Neural progenitor cell (in vitro differentiated cells): ENCODE data around the gene ERC2.

ENCODE experiments used
- CTCF ChIP-seq: fragments of 200-600 bp; sonication (generic); IDR thresholded peaks from 2 replicates; pipeline ENCODE4 v1.5.1; 2017; ENCODE audit warnings: antibody characterized with exemption, mild to moderate bottlenecking
- EZH2 ChIP-seq: fragments of 200-600 bp; sonication (generic); IDR thresholded peaks from 2 replicates; pipeline ENCODE4 v1.6.1; 2017; ENCODE audit warnings: antibody characterized with exemption, mild to moderate bottlenecking, moderate library complexity

DNA sequence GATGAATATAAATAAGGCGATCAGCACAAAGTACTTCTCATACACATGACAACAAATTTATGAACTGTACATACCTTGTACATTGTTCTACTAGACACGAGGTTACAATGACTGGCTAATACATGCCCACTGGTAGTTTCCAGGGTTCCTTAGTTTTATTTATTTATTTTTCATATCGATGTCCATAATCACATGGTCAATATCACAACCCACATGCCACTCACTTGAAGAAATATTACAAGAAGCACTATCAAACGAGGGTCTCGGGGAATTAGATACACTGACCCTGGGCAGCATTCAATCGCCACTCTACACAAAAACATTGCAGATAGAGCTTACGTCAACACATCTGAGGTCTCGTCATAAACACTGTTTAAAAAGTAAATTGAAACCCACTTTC, 959.9 kb downstream of the ERC2 start:
- TF ChIP-seq CTCF: no peak
- no peak for TF ChIP-seq EZH2
